Pericardium fibroblast (primary cell): ENCODE results near the gene ACTRT1. TPM values are rescaled to one million over a fixed set of nuclear protein-coding genes. Genes with fewer than 3 reads are reported as not detected.

Experiments
- total RNA-seq: library from RNA; depleted of rRNA; stranded (reverse); fragments of >200 nt; gene quantifications from 2 replicates; pipeline ENCODE4 v1.2.3, GENCODE V29; 2015

ACTRT1 gene
- not detected in 2 replicates for total RNA-seq

DNA sequence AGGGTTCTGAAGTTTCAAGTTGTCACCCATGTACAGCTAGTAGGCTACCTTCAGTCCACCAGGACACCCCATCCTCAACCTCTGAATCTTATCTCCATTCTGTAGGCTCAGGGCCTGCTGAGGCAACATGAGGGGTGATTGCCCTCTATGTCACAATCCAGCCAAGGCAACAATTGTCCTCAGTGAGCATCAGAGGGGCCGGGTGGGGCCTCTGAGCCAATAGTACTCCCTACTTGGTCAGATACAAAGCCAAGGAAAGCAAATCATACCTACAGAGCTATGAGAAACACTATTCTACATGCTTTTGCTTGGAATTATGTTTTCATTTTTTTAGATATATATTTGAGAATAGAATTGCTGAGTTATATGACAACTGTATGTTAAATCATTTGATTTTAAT, at the start of gene ACTRT1:
Gene ACTRT1 (minus strand): TSS at position 101 of the 400 bp plus-strand sequence. CDS start 197 bp downstream, outside the sequence.

